Astrocyte of the cerebellum (primary cell): ENCODE measurements around the gene OR10H4.
"Not testable (repeated sequence)": the region's sequence is repeated elsewhere in the genome, so short reads cannot be mapped to it uniquely, and the experiment has no call there.

Experiments used
- DNase-seq: peaks from one replicate; pipeline ENCODE4 v3.0.0-alpha.2; 2011; ENCODE audit warnings: low read depth
- H3K4me3 ChIP-seq: 2 replicates; pipeline ENCODE4 v1.5.1; 2011; ENCODE audit warnings: mild to moderate bottlenecking, low read depth, low read length, moderate library complexity
- in situ Hi-C: cut with HindIII; loops from 2 replicates; pipeline ENCODE4 v1.10.0; 2017; ENCODE audit warnings: low sequenced_read_pairs
- TF ChIP-seq, protein P1 (sequence below): IDR thresholded peaks from 2 replicates; pipeline ENCODE4 v1.5.1; 2012; ENCODE audit warnings: low read length, low read depth, moderate library complexity, mild to moderate bottlenecking; ENCODE audit errors: missing control alignments

OR10H4 gene

DNA sequence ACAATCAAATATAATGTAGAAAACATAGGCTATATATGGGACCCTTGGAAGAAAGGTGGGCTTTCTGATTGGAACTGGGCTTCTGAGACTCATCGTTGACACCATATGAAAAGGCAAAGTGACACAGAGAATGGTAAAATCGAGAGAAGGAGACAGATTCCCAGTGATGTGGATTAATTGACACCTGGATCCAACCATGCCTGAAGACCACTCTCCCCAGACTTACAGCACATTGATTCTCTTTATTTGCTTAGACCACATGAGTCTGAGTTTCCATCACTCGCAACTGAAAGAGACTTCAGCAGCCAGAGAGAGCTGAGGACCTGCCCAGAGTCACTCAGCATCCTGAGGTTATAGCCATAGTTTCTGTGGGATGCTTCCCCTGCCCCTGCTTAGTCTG lies 20.5 kb upstream of the OR10H4 start:
- TF ChIP-seq, protein P1, sequence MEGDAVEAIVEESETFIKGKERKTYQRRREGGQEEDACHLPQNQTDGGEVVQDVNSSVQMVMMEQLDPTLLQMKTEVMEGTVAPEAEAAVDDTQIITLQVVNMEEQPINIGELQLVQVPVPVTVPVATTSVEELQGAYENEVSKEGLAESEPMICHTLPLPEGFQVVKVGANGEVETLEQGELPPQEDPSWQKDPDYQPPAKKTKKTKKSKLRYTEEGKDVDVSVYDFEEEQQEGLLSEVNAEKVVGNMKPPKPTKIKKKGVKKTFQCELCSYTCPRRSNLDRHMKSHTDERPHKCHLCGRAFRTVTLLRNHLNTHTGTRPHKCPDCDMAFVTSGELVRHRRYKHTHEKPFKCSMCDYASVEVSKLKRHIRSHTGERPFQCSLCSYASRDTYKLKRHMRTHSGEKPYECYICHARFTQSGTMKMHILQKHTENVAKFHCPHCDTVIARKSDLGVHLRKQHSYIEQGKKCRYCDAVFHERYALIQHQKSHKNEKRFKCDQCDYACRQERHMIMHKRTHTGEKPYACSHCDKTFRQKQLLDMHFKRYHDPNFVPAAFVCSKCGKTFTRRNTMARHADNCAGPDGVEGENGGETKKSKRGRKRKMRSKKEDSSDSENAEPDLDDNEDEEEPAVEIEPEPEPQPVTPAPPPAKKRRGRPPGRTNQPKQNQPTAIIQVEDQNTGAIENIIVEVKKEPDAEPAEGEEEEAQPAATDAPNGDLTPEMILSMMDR, result no peak
- no peak for DNase-seq
- in situ Hi-C loops, result no loop called here
- H3K4me3 ChIP-seq, result no peak overlapping the region

- H3K4me3 ChIP-seq, DNase-seq, in situ Hi-C loops: not testable (repeated sequence)
These were observed 15.0 kb upstream of the OR10H4 start for GRCh38 chr19:15933761-15934331.

GRCh38 chr19:15934332-15935078 lies 14.3 kb upstream of the OR10H4 start, which contains the start of gene CYP4F11:
CYP4F11 (minus strand) TSS chr19:15934529; CDS start chr19:15934408, 121 bp downstream.
- TF ChIP-seq, protein P1, result no peak
- H3K4me3 ChIP-seq, result no peak within 1 kb of the TSS
- DNase-seq, result no peak
- in situ Hi-C loops, result no loop called here

- in situ Hi-C loops, result no loop called here
- DNase-seq, result no peak
- TF ChIP-seq, protein P1, result no peak
- H3K4me3 ChIP-seq, result no peak overlapping the region
These were observed 13.6 kb upstream of the OR10H4 start for GRCh38 chr19:15935167-15935702.

DNA sequence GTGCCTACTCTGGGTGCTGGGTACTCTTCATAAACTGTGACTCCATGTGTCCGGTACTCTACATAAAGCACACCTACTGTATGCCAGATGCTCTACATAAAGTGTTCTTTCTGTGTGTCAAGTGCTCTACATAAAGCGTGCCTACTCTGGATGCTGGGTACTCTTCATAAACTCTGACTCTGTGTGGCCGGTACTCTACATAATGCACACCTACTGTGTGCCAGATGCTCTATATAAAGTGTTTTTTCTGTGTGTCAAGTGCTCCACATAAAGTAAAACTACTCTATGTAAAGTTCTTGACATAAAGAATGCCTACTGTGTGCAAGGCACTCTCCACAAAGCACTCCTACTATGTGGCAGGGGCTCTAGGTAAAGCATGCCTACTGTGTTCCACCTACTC lies 12.6 kb upstream of the OR10H4 start:
- no peak for DNase-seq
- in situ Hi-C loops, result no loop called here
- TF ChIP-seq, protein P1, result no peak
- H3K4me3 ChIP-seq, result no peak overlapping the region

- H3K4me3 ChIP-seq, result no peak overlapping the region
- DNase-seq, result no peak
- TF ChIP-seq, protein P1, result no peak
- in situ Hi-C loops, result no loop called here
These were observed 11.9 kb upstream of the OR10H4 start for GRCh38 chr19:15936950-15937349.

GRCh38 chr19:15937771-15938170 lies 11.0 kb upstream of the OR10H4 start:
- TF ChIP-seq, protein P1, result no peak
- H3K4me3 ChIP-seq, result no peak overlapping the region
- in situ Hi-C loops, result no loop called here
- no peak for DNase-seq
